Measurements from ENCODE around the gene UBXN7. TPM values are rescaled to one million over a fixed set of nuclear protein-coding genes. Genes with fewer than 3 reads are reported as not detected.

The UBXN7 gene
- total RNA-seq, 4 donors from 2014 or later: 4.2 to 8.0 (median 5.4) TPM

DNA sequence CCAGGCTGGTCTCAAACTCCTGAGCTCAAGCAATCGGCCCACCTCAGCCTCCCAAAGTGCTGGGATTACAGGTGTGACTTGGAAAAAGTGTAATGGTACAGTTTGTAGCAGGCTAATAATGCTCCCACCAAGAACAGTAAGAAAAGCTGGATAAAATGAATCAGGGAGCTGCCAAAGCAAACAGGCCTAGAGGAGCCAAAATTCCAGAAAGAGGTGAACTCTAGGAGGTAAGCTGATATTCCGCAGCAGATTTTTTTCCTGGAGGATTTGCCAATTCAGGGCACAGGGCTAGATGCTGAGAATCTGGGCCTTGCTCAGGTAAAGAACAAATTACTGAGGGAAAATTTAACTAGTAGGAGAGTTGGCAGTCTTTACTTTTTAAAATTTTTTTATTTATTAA is 133.7 kb downstream of the UBXN7 start:
- DNase-seq: no peak
- no peaks in the 10 kb centered on the region for H3K9me3 ChIP-seq
- intact Hi-C loops (cut with DNase I; ENCODE audit: low total_unique reads) (no loop called here), in situ Hi-C loops (cut with MboI; ENCODE audit: low sequenced_read_pairs in 4 of 4) (no loop called here)
- H3K27me3 ChIP-seq: no peaks in the 10 kb centered on the region
- no peak for ATAC-seq
- TF ChIP-seq, protein P1, sequence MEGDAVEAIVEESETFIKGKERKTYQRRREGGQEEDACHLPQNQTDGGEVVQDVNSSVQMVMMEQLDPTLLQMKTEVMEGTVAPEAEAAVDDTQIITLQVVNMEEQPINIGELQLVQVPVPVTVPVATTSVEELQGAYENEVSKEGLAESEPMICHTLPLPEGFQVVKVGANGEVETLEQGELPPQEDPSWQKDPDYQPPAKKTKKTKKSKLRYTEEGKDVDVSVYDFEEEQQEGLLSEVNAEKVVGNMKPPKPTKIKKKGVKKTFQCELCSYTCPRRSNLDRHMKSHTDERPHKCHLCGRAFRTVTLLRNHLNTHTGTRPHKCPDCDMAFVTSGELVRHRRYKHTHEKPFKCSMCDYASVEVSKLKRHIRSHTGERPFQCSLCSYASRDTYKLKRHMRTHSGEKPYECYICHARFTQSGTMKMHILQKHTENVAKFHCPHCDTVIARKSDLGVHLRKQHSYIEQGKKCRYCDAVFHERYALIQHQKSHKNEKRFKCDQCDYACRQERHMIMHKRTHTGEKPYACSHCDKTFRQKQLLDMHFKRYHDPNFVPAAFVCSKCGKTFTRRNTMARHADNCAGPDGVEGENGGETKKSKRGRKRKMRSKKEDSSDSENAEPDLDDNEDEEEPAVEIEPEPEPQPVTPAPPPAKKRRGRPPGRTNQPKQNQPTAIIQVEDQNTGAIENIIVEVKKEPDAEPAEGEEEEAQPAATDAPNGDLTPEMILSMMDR (IDR thresholded peaks at IDR 0.05 in 4 of 5, conservative IDR thresholded peaks at IDR 0.05 in 1 of 5): no peak
- no peak for TF ChIP-seq POLR2A (IDR thresholded peaks at IDR 0.05)
- H3K4me1 ChIP-seq: peaks cover 0 to 2% of the 10 kb centered on the region in 2 donors
- H3K4me3 ChIP-seq: no peak overlapping the region
- H3K36me3 ChIP-seq: no peaks in the 10 kb centered on the region
- H3K27ac ChIP-seq: no peak overlapping the region

Other genes with a start within 250 kb of the UBXN7 start
- not detected for gene ZDHHC19, start 221.0 kb downstream of the UBXN7 start, total RNA-seq
- 1 to 10 TPM in 1 of 4 donors, under 1 TPM in 1, not detected in 2; 0.39 to 1.4 TPM for gene SLC51A, start 215.9 kb downstream of the UBXN7 start, total RNA-seq
- 100 to 1,000 TPM in 2 of 4 donors, 10 to 100 TPM in 2; 90.5 to 123 (median 99.0) TPM for gene PCYT1A, start 144.7 kb downstream of the UBXN7 start, total RNA-seq
- gene DYNLT2B, start 114.2 kb downstream of the UBXN7 start, total RNA-seq: 1 to 10 TPM in 2 of 4 donors, not detected in 2; 2.3 to 3.3 TPM
- under 1 TPM in 3 of 4 donors, not detected in 1; 0.53 to 0.92 (median 0.65) TPM for gene TM4SF19, start 94.0 kb downstream of the UBXN7 start, total RNA-seq
- 10 to 100 TPM in 3 of 4 donors, 1 to 10 TPM in 1; 6.5 to 14.6 (median 11.0) TPM for gene RNF168, start 71.3 kb upstream of the UBXN7 start, total RNA-seq
- 1 to 10 TPM in 3 of 4 donors, under 1 TPM in 1; 0.46 to 2.2 (median 1.5) TPM for gene SMCO1, start 82.9 kb upstream of the UBXN7 start, total RNA-seq
- 1 to 10 TPM; 4.8 to 8.3 (median 6.7) TPM for gene WDR53, start 136.1 kb upstream of the UBXN7 start, total RNA-seq
- gene FBXO45, start 136.2 kb upstream of the UBXN7 start, total RNA-seq: 10 to 100 TPM in 3 of 4 donors, 1 to 10 TPM in 1; 9.6 to 20.8 (median 12.1) TPM
- 1 to 10 TPM in 2 of 4 donors, under 1 TPM in 2; 0.31 to 1.7 (median 0.96) TPM for gene NRROS, start 207.3 kb upstream of the UBXN7 start, total RNA-seq

Measured in gastrocnemius medialis (tissue), 4 donors.